Measurements from ENCODE around the gene ANK2.

ANK2 gene

DNA sequence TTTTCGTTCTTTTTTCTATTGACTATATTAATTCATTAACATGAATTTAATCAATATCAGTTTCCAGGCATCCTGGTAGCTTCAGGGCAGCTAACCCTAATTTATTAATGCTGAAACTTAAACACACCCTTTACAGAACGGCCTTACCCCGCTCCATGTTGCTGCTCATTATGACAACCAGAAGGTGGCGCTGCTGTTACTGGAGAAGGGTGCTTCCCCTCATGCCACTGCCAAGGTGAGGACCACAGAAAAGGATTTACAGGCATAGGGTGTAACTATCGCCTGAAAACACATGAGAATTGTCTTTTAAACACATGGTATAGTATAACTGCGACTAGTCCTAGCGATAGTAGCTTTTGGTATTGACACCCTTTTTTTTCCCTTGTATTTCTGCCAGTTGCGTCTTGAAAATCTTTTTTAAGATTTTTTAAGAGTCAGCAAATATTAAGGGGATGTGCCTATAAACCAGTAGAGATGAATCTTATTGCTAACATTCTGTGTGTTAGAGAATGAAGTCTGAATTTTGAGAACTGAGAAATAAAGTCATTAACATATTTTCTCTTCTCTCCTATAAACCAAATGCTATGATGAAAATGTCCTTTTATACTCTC lies 229.0 kb downstream of the ANK2 start:
- DNase-seq (ENCODE audit: low read depth in 2 of 3, low spot score in 2 of 3), result peak in 2 of 3 experiments; percentile 24 to 55

GRCh38 chr4:113285501-113285900 lies 236.0 kb downstream of the ANK2 start:
- no peak for DNase-seq (ENCODE audit: low read depth in 2 of 3, low spot score in 2 of 3)

DNA sequence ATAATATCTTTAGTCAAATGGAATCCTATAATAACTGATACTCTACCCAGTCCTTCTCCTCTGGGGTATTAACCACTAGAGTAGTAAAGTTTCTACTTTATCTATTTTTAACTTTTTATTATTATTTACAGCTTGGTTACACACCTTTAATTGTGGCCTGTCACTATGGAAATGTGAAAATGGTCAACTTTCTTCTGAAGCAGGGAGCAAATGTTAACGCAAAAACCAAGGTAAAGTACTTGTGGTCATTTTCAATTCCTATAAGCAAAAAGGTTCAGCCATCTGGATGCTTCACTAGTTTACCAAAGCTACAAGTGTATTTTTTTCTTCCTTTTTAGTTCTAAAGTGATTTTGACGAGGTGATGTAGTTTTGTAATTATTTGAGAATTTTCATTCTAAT lies 238.8 kb downstream of the ANK2 start:
- DNase-seq (ENCODE audit: low read depth in 2 of 3, low spot score in 2 of 3), result no peak

DNA sequence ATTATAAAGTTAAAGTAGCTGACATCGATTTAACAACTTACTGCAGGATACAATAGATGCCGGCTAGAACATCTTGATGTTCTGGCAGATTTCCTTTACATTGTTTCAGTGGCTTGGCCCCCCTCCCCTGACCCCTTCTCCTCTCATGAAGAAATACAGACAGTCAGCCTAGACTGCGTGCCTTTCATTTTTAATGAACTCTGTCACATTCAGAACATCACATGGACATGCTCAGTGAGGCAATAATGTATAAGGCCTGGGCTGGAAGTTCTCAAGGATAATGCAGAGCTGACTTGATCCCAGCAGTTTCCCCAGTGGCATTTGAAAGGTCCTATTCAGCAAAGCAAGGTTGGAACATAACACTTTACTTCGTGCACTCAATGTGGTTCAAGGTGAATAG lies 239.2 kb downstream of the ANK2 start:
- no peak for DNase-seq (ENCODE audit: low read depth in 2 of 3, low spot score in 2 of 3)

DNA sequence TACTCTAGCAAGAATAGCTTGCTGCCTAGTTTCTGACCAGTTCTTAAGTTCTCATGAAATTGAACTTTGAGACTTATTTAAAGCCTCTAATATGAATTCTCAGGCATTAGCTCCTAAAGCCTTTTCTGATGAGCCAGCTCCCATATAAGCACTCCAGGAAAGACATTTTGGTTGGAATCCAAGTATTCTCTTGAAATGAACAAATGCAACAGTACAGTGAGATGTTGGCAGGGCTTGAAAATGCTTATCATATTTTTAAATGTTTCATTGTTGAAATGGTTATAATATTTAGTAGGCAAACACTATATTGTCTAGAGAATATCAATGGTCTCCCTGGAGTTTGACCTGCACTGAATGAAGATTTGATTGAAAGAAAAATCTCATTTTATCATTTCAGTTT lies 240.3 kb downstream of the ANK2 start:
- DNase-seq (ENCODE audit: low read depth in 2 of 3, low spot score in 2 of 3), result no peak

DNA sequence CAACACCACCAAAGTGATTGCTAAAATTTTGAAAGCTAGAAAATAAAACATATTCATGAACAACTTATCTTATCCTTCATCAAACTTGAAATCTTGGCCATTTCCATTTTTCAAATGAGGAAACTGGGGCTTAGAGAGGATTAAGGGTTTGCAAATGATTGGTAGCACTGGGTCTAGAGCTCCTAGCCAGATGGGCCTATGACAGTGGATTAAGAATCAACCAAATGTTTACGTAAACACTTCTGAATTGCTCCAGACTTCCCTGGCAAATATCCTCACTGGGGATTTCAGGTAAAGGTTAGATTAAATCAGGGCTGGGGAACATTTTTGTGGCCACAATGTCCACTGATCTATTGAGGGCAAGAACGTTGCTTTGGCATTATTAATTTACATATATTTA lies 241.2 kb downstream of the ANK2 start:
- DNase-seq (ENCODE audit: low read depth in 2 of 3, low spot score in 2 of 3), result no peak

GRCh38 chr4:113292371-113293042 lies 243.1 kb downstream of the ANK2 start:
- DNase-seq (ENCODE audit: low read depth in 2 of 3, low spot score in 2 of 3), result no peak

GRCh38 chr4:113293043-113293560 lies 243.6 kb downstream of the ANK2 start:
- DNase-seq (ENCODE audit: low read depth in 2 of 3, low spot score in 2 of 3), result no peak

GRCh38 chr4:113293674-113294073 lies 244.2 kb downstream of the ANK2 start:
- DNase-seq (ENCODE audit: low read depth in 2 of 3, low spot score in 2 of 3), result no peak

DNA sequence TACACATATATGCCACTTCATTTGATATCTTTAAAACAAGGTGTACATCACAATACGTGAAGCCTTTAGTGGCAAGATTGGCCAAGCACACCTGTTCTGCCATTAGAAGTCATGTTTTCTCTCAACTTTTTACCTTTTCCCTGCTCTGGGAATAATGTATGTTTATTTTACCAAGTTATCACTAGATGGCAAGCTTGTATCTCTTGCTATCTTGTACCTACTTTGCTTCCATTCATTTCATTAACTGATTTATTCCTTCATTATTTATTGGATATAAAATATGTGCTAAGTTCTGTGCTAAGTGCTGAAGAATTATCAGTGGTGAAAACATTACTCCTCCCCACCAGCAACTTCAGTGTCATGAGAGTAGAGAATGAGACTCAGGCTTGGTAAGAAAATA lies 245.5 kb downstream of the ANK2 start:
- DNase-seq (ENCODE audit: low read depth in 2 of 3, low spot score in 2 of 3), result no peak

- DNase-seq (ENCODE audit: low read depth in 2 of 3, low spot score in 2 of 3), result no peak
These were observed 251.0 kb downstream of the ANK2 start for GRCh38 chr4:113300471-113300928.

DNA sequence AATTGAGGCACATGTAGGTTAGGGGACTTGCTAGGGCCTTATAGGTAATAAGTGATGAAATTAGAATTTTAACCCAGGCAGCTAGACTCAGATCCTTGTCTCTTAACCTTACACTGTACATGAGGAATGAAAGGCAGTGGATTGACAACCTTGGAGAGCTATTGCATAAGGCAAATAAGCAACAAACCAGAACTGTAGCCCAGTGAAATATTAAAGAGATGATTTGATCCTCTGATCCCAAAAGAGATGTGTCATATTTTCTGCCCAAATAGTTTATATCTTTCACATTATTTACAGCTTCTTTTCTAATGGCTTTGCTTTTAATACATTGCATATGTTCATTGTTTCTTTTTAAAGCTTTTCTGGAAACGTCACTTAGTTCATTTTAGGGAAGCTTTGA lies 252.6 kb downstream of the ANK2 start:
- DNase-seq (ENCODE audit: low read depth in 2 of 3, low spot score in 2 of 3), result no peak

DNA sequence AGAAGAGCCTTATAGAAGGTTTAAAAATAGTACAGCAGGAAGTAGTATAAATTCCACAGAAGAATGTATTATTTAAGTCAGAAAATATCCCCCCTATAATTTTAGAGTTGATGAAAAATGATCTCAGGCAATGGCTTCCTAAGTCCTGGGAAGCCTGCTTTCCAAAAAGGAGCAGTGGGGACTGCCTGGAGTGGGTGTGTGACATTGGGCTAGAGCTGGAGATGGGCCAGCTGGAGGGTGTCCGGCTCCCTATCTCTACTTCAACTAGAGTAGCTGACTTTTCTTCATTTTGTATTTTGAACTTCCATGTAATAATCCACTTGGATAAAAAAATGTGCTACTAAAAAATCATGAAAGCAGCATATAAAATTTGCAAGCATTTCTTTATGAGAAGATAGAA lies 253.9 kb downstream of the ANK2 start:
- DNase-seq (ENCODE audit: low read depth in 2 of 3, low spot score in 2 of 3), result no peak

DNA sequence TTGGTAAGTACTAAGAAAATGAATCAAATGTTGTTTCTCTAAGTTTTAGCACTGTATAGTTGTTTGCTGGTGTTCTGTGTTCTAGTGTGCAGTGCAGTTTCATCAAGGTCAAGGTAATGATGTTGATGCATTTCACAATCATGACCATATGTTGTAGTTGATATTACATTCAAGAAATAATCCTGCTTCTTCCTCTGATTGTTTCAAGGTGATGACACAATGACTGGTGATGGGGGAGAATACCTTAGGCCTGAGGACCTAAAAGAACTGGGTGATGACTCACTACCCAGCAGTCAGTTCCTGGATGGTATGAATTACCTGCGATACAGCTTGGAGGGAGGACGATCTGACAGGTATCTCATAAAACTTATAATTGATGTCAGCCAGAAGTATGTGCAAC lies 261.6 kb downstream of the ANK2 start:
- no peak for DNase-seq (ENCODE audit: low read depth in 2 of 3, low spot score in 2 of 3)

GRCh38 chr4:113312529-113312928 lies 263.1 kb downstream of the ANK2 start:
- no peak for DNase-seq (ENCODE audit: low read depth in 2 of 3, low spot score in 2 of 3)

DNA sequence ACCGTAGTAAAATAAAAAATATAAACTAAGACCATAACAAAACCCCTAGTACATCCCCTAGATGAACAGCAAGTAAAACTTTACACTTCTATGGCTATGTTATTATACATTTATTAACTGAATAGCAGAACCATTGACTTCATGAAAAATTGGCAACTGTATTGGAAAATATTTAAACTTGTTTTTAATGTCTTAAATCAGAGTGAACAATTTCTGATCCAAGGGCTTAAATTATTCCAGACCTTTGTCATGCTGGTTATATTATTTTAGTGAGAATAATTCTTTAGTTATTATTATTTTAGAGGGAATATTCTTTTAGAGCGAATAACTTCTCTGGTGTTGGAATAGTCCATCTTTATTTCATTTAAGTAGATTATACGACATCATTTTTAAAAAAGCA lies 265.0 kb downstream of the ANK2 start:
- no peak for DNase-seq (ENCODE audit: low read depth in 2 of 3, low spot score in 2 of 3)

DNA sequence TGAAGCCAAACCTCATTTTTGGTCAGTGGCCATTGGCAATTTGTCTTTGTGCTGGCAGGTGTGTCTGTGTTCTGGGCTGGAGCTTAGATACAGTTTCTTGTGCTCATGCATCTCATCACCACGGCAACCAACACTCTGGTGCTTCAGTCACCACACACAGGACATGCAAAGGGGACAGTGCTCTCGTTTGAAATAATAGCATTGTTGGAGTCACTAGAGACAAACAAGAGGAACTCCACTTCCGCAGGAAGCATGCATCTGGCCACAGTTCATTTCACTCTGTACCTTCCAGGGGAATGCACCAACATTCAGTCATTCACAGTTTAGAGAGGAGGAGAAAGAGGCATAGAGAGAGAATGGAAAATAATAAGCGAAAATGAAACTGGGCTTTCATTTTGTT lies 267.4 kb downstream of the ANK2 start:
- DNase-seq (ENCODE audit: low read depth in 2 of 3, low spot score in 2 of 3), result no peak

- DNase-seq (ENCODE audit: low read depth in 2 of 3, low spot score in 2 of 3), result no peak
These were observed 268.1 kb downstream of the ANK2 start for GRCh38 chr4:113317523-113317922.

DNA sequence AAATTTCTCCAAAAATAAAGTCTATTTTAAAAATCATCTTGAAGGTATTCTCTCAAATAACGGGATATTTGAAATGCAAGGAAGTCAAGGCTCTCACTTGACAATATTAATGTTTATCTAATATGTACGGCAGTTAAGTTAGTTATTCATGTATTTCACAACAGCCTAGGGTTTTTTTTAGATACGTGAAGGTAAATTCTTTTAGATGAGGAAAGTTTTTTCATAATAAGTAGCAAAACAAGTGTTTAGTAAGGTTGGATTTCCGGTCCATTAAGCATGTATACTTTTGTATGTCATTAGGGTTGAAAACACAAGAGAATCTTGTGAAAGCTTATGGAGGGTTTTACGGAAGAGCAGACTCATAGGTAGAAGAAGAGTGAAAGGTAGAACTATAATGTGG lies 273.3 kb downstream of the ANK2 start:
- DNase-seq (ENCODE audit: low read depth in 2 of 3, low spot score in 2 of 3), result no peak

- no peak for DNase-seq (ENCODE audit: low read depth in 2 of 3, low spot score in 2 of 3)
These were observed 276.6 kb downstream of the ANK2 start for GRCh38 chr4:113325876-113326615.

- no peak for DNase-seq (ENCODE audit: low read depth in 2 of 3, low spot score in 2 of 3)
These were observed 278.0 kb downstream of the ANK2 start for GRCh38 chr4:113327494-113327893.

DNA sequence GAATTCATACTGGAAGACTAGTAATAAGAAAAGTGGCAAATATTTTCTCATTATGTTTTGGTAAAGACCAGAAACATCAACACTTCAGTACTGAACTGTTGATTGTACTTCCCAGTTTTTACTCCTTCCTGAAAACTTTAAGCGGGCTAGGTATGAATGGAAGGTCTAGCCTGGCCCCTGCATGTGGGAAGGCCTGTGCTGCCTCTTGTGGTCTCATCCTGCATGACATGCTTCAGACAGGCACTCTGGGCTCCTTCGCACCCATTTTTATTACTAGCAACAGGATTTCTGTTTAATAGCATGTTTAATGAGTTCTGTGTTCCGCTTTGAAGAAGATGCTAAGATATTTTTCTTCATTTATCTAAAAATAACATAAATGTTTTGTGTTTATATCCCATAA lies 279.1 kb downstream of the ANK2 start:
- no peak for DNase-seq (ENCODE audit: low read depth in 2 of 3, low spot score in 2 of 3)

All from activated CD8-positive, alpha-beta memory T cell treated with anti-CD3 and anti-CD28 coated beads for 48 hours (primary cell).